NCI-H446 (cell line): Measurements from ENCODE around the gene MANBA.
"Not testable (repeated sequence)": the region's sequence is repeated elsewhere in the genome, so short reads cannot be mapped to it uniquely, and the experiment has no call there.

Experiments
- DNase-seq, 2 experiments: peaks; one replicate each; lab custom pipeline; 2025; lab: John Stamatoyannopoulos, UW

Gene MANBA

DNA sequence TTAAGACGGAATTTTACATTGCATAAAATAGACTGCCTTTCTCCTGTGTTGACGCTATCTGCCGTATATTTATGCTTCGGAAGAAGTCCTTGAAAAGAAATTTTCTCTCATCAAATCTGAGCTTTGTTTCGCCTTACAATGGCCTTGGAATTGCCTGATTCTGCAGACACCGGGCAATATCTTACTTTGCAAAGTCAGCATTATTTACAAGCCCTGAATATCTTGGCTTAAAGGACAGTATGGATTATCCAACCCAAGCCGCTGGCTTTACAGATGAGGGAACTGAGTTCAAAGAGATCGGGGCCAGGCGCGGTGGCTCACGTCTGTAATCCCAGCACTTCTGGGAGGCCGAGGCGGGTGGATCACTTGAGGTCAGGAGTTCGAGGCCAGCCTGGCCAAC is 1.1 kb upstream of the MANBA start:
- DNase-seq: no peak

DNA sequence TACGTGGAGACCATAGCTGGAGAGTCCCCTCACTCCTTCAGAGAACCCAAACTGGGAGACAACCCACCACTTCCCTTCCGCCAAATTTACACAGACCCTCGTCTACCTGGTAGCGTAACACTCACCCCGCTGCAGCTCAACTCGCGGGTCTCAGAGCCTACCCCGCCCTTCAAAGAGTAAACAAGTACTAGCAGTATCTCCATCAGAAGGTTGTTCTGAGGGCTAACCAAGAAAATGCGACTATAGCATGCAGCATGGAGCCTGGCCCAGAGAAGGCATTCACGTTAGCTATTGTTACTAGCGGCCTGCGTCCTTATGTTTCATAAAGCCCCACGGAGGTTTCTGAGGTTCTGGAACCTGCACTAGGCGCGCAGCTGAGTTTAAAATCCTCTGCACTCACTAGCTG is 531 bp upstream of the MANBA start:
- DNase-seq: no peak

DNA sequence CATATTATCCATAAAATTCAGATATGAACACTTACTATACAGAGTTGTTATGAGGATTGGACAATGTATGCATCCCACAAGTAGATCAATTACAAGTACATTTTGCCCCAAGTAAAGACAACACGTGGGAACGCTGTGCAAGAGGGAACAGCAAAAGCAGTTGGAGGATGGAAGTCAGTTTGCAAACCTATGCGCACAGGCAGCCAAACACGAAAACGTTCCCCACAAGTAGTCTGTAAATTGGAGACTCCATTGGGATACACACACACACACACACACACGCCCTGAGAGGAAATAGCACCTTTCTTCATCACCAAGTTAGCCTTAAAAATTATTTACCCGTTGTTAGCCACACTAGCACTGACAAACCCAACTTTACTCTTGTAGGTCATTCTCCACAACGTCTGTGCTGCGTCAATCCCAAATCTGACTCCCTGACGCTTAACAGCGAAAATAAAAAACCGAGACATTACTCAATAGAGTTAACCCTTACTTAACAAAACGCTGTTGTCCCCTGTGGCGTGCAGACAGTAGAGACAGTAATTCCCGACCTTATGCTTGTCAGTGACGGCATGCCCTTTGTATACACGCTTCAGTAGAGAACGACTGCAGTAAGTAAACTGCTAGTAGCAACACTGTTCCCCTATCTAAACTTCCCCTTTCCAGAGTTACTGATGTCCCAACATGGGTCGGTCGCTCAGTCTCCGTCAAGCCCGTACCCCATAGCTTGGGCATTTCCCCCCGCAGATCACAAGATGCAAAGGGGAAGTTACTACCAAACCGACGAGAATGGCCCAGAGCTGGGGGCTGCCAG is 730 bp downstream of the MANBA start:
- DNase-seq: no peak

DNA sequence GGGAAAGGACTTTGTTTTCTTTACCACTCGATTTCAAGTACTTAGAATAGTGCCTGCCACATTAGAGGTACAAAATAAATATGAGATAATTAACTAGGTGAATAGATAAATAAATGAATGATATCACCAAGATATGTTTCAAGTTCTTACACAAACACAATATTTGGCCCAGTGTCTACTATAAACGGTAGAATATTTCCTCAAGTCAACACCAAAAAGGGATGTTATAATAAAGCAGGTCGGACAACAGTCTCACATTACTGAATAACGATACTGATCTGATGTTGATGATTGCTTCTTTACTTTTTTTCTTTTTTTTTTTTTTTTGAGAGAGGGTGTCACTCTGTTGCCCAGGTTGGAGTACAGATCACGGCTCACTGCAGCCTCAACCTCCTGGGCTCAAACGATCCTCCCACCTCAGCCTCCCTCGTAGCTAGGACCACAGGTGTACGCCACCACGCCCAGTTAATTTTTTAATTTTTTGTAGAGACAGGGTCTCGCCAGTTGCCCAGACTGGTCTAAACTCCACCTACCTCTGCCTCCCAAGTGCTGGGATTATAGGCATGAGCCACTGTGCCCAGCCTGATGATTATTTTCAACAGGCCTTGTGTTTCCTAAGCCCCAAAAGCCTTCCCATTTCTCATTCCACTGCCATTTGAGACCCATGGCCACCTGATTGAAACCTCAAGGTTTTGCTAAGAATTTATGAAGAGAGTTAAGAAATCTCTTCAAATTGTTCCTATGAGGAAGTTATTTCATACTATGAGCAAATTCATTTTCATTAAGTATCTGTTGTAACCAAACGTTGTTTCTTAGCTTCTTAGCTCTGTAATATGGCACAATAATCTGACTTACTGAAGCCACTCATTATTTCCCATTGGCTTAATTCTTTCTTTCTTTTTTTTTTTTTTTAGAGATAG is 2.3 kb downstream of the MANBA start:
- DNase-seq: no peak

DNA sequence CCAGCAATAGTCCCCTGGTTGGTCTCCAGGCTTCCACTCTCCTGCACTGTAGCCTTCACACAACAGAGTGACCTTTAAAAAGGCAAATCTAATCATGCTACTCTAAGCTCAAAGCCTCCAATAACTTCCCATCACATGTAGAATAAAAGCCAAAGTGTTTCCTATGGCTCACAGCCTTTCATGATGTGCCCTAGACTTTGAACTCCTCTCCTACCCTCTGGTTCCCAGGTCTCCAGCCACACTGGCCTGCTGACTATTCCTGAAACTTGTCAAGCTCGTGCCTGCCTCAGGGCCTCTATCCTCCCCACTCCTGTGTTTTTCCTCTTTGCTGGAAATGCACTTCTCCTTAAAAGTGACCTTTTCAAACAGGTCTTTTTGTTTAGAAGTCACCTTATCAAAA is 3.1 kb downstream of the MANBA start:
- DNase-seq: no peak

DNA sequence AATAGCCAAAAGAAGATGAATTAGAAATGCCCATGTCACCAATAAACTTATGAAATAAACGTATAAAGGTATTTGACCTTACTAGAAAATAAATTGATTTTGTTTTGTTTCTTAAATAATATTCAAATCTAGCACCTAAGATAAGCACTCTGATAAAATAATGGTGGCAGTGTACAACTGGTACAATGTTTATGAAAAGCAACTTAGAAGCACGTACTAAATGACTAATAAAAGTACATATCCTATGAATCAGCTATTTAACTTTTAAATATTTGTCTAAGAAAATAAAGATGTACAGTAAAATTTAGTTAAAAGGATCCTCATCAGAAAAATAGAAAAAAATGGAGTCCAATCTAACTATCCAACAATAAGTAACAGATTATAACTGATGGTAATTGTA is 6.7 kb downstream of the MANBA start:
- no peak for DNase-seq

DNA sequence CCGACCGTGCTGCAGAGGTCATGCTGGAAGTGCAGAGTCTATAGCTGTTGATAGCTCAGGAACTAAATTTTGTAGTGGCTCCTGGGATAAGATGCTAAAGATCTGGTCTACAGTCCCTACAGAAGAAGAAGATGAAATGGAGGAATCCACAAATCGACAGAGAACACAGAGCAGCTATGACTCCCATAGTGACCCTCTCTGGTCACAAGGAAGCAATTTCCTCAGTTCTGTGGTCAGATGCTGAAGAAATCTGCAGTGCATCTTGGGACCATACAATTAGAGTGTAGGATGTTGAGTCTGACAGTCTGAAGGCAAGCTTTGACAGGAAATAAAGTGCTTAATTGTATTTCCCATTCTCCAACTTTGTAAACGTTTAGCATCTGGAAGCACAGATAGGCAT is 8.8 kb downstream of the MANBA start:
- no peak for DNase-seq

DNA sequence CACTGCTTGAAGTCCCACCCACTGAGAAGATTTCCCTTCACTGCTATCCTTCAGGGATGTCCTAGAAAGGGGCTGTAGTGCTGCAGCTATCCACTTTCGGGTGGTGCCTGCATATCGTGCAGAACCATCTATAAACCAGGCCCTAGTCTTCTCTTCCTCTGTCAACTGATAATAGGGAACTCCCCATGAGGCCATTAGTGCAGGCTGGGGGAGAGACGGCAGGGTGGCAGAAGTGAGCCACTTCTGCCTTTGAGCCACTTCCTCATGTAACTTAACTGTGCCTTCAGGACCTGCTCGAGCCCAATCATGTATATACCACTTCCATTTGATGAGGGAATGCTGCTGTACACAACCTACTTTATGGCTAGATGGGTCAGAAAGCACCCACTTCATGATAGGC is 17.4 kb downstream of the MANBA start:
- DNase-seq: not testable (repeated sequence)

DNA sequence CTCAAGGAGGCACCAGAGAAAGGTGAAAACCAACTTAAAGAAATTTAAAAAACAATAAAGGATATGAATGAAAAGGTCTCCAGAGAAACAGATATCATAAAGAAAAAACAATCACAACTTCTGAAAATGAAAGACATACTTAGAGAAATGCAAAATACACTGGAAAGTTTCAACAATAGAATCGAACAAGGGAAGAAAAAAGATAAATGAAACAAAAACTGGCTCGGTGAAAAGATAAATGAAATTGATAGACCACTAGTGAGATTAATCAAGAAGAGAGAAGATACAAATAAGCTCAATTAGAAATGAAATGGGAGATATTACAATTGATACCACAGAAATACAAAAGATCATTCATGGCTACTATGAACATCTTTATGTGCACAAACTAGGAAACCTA is 22.0 kb downstream of the MANBA start:
- not testable (repeated sequence) for DNase-seq

DNA sequence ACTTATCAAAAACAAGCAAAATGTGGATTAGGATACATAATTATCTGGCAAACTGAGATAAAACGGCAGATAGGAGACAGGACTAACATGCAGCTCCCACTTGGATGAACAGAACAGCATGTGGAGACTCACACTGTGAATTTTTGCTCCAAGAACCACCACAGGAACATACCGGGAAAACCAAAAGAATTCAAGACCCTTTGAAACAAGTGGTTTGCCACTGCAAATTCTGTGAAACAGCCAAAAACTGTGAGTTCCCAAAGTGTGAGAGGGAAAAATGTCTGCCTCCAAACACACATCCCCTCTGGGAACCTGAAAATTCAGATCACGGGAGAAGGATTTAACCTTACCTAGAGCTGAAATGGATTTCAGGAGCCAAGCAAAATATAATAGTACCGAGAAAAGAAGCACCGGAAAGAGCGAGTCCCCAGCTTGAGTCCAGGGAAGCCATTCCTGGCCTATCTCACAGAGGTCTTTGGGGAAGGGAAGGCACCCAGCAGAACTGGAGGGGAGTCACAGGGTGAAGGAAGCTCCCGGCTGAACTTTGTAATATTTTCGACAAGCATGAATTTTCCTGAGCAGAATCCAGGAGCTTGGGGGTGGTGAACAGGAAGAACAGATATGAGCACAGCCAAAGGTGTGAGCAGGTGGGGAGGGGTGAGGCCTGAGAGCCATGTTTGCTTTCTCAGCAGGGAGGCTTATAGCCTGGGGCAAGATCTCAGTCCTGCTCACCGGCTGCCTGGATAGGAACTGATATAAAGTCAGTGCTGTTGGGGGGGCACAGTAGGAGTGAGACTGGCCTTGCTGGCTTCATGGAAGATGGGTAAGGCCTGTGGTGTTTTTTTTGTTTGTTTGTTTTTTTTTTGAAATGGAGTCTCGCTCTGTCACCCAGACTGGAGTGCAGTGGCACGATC is 23.9 kb downstream of the MANBA start:
- DNase-seq: no peak

DNA sequence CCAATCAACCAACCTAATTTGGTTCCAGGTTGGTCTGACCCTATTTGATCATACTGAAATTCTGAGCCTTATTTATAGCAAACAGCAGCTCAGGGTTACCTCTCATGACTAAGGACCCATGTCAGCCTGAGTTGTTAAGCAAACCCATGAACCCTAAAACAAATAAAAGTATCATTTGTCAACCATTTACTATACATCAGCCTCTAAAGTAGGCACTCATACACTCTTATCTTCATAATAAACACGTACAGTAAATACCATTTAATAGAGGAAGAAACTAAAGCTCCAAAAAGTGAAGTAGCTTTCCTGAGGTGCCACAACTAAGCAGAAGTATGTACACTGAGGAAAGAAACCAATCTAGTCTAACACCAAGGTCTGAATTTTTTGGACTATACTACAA is 25.2 kb downstream of the MANBA start:
- no peak for DNase-seq

DNA sequence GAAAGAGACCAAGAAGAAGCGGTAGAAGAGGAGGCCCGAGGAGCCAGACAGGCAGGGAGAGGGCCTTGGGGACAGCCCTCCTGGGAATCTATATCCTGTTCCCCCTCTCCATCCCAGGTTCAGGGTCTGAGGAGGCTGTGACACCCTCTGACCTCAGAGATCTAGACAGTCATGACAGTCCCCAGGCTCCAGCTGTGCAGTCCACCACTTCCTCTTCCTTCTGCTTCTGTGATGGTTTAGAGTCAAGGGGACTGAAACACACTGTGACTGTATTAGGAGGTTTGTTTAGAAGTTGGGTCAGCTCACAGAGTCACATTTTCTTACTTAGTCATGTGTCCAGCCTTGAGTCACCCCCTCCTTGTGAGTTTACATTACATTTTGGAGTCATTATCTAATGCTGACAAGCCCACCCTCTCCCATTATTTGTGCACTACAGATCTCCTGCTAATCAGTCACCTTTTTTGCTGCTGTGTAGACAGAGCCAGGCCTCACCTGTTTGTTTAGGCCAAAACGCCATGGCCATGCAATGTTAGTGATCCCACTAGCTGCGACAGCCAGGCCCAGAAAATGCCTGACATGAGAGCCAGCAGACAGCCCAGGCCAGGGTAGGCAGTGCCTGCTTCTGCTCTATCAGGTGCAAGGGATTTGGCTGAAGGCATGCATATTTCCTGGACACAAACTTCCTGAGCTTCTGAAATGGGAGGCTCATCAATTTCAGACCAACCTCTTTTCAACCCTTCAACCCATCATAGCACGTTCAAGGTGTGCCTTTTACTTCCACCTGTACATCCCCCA is 26.0 kb downstream of the MANBA start:
- DNase-seq: no peak

DNA sequence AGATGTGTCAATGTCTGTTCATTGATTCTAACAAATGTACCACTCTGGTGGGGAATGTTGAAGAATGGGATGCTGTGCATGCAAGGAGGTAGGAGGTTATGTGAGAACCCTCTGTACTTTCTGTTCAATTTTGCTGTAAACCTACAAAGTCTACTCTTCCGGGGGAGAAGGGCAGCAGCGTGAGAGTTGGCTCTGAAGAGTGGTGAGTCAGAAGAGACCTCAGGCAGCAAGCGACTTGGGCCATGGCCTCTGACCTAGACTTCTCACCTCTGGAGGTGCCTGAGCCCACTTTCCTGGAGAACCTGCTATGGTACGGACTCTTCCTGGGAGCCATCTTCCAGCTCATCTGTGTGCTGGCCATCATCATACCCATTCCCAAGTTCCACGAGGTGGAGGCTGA is 26.7 kb downstream of the MANBA start:
- DNase-seq: no peak

DNA sequence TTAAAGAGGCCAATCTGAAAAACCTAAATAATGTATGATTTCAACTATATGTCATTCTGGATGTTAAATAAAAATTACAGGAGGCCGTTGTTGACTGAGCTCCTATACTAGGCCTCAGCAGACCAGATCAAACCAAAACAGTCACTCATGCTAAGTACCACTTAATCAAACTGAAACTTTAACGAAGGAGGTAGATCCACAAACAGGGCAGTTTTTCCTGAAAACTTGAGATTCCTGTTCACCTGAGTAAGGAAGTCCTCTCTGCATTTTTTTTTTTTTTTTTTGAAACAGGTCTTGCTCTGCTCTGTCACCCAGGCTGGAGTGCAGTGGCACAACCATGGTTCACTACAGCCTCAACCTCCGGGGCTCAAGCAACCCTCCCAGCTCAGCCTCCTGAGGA is 27.7 kb downstream of the MANBA start:
- DNase-seq: no peak

DNA sequence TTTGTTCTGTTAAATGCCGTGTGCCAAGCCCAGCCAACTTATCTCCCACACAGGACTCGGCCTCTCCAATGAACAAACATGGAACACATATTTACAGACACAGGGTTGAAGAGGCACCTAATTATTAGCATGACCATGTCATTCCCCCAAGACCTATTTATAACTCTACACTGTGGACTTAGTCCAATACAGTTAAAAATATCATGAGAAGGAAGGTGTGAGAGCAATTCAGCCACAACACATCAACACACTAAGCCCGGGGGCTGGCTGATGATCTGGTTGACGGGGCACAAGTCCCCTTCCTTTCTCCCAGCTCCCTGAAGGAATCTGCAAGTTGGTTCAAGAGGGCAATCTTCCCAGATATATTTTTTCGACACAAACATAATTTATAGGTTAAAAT is 28.1 kb downstream of the MANBA start:
- DNase-seq: no peak

DNA sequence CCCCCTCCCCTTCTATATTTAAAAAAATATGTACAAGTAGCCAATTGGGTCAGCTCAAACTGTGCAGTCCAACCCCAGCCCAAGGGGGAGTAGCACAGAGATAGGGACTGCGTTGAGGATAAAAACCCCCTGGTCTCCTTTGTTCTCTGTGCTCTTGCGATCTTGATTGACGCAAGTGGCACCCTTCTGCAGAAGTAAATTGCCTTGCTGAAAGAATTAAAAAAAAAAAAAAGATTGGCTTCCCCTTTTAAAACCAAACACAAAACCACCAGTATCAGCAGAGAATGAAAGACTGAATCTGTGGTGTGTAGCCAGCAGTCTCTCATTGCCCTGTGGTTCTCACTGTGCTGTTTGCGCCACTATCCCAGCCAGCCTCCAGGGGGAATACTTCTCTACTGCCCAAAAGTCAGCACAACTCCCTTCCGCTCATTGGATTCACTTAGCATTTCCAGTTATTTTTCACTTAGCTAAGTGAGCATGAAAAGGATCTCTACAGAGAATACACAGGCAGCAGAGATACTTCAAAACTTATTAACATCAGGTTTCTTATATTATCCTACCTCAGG is 29.7 kb downstream of the MANBA start:
- no peak for DNase-seq

DNA sequence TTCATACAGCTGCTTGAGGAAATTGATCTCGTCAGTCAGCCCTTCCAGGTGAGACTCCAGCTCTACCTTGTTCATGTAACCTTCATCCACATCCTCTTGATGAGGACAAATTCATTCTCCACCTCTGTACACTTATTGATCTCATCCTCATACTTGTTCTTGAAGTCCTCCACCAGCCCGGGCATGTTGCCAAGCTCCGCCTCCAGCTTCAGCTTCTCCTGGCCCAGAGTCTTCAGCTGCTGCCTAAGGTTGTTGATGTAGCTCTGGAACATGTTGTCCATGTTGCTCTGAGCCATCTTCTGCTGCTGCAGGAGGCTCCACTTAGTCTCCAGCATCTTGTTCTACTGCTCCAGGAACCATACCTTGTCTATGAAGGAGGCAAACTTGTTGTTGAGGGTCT is 31.3 kb downstream of the MANBA start:
- DNase-seq: not testable (repeated sequence)

DNA sequence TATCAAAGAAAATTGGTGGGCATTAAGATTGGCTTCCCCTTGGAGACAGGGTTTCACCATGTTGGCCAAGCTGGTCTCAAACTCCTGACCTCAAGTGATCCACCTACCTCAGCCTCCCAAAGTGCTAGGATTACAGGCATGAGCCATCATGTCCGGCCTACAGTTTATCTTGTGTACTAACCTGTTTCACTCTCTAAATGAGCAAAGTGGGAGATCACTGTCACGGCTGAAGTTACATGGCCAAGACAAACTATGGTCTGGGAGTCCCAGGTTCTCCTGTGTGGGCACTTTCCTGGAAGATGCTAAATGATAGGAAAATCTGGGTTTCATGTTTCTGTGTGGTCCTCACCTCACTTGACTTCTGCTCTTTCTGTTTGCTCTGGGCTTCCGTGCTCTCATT is 33.8 kb downstream of the MANBA start:
- not testable (repeated sequence) for DNase-seq

DNA sequence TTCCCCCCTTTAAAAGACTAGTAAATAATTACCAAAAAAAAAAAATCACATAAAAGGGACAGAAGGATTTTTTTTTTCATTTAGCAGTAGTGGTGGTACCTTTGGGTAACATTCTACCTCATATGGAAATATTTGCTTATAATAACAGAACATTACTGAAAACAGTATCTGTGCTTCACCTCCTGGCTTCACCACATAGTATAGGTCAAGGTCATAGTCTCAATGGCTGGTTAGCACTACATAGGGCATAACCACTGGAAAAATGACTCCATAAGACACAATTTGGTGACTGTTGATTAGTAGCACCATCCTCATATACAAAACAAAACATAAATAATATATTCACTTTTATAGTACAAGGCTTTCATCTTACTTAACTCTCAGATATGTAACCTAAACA is 34.7 kb downstream of the MANBA start:
- no peak for DNase-seq

DNA sequence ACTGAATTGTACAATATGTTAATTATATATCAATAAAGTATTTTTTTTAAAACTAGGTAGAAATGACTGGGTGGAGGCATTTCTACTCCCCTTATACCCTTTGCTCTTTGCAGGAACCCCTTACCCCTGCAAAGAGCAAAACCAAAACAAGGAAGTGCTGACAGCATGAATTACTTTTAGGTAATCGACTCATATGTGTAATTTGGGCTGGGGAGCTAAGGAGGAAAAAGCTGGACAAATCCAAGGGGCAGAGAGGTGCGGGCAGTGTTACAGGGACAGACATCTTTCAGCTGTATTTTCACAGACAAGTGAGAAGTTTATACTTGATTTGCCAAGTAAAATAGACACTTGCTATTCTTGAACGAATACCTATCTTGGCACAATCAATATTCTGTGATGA is 35.5 kb downstream of the MANBA start:
- no peak for DNase-seq

DNA sequence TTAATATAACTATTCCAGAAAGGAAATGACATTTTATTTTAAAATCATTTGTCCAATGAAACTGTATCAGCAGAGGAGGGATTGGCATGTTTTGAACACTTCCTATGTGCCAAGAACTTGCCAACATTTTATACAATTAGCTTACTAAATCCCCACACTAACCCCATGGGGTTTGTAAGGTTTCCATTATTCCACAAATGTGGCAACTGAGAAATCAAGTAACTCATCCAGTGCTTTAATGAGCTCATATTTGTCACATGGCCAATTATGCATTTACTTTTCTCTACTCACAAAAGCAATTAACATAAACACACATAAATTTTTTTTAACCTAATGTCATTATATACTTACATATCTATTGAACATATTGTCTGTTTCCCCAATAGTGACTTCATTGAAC is 37.3 kb downstream of the MANBA start:
- DNase-seq: peak; percentile 18 to 42
